OCI-LY1 (cell line): ENCODE measurements around the gene OR9Q1.

Experiments
- H2AFZ ChIP-seq: fragments of 200-600 bp; sonication (generic), shearing (Covaris generic); 2 replicates; pipeline ENCODE4 v1.6.0; 2014; ENCODE audit warnings: antibody characterized with exemption, mild to moderate bottlenecking, low read length
- H3F3A ChIP-seq: fragments of 200-600 bp; sonication (generic), shearing (Covaris generic); 2 replicates; pipeline ENCODE4 v1.6.0; 2014; ENCODE audit warnings: mild to moderate bottlenecking, antibody characterized with exemption, low read length, moderate library complexity; ENCODE audit not compliant: insufficient read depth
- H3K27ac ChIP-seq: fragments of 200-600 bp; sonication (generic); 2 replicates; pipeline ENCODE4 v1.5.1; 2014; ENCODE audit warnings: low read length, mixed run types, mild to moderate bottlenecking, low read depth; ENCODE audit not compliant: poor library complexity, severe bottlenecking
- H3K27me3 ChIP-seq: fragments of 200-600 bp; sonication (generic); 2 replicates; pipeline ENCODE4 v1.6.0; 2014; ENCODE audit warnings: antibody characterized with exemption, mild to moderate bottlenecking, low read length, moderate library complexity; ENCODE audit not compliant: insufficient read depth
- H3K36me3 ChIP-seq: fragments of 200-600 bp; sonication (generic); 2 replicates; pipeline ENCODE4 v1.6.1; 2014; ENCODE audit warnings: mild to moderate bottlenecking, antibody characterized with exemption, low read length, moderate library complexity, mixed read lengths; ENCODE audit not compliant: insufficient read depth
- H3K4me1 ChIP-seq: fragments of 200-600 bp; sonication (generic); 2 replicates; pipeline ENCODE4 v1.5.1; 2014; ENCODE audit warnings: mild to moderate bottlenecking, low read length, moderate library complexity; ENCODE audit not compliant: insufficient read depth, severe bottlenecking
- H3K4me2 ChIP-seq: fragments of 200-600 bp; sonication (generic), shearing (Covaris generic); 2 replicates; pipeline ENCODE4 v1.6.1; 2014; ENCODE audit warnings: low read length
- H3K4me3 ChIP-seq: fragments of 200-600 bp; sonication (generic); 2 replicates; pipeline ENCODE4 v1.5.1; 2014; ENCODE audit warnings: low read length, low read depth, mild to moderate bottlenecking, mixed read lengths; ENCODE audit not compliant: poor library complexity, severe bottlenecking
- H3K79me2 ChIP-seq: fragments of 200-600 bp; shearing (Covaris generic); 2 replicates; pipeline ENCODE4 v1.6.1; 2016; ENCODE audit warnings: mixed run types, low read length, mixed read lengths; ENCODE audit not compliant: insufficient read depth
- H3K9ac ChIP-seq: fragments of 200-600 bp; sonication (generic), shearing (Covaris generic); 2 replicates; pipeline ENCODE4 v1.6.1; 2014; ENCODE audit warnings: mild to moderate bottlenecking, low read length, mixed read lengths
- H3K9me2 ChIP-seq: fragments of 200-600 bp; sonication (generic), shearing (Covaris generic); 2 replicates; pipeline ENCODE4 v1.6.1; 2014; ENCODE audit warnings: low read depth, mild to moderate bottlenecking, low read length, mixed read lengths
- H3K9me3 ChIP-seq: fragments of 200-600 bp; shearing (Covaris generic); 2 replicates; pipeline ENCODE4 v1.6.1; 2014; ENCODE audit warnings: low read length, mixed read lengths
- H4K20me1 ChIP-seq: fragments of 200-600 bp; sonication (generic), shearing (Covaris generic); 2 replicates; pipeline ENCODE4 v1.6.0; 2016; ENCODE audit warnings: mild to moderate bottlenecking, low read length; ENCODE audit not compliant: insufficient read depth
- EZH2 ChIP-seq: fragments of 200-600 bp; sonication (generic), shearing (Covaris generic); IDR thresholded peaks from 2 replicates; pipeline ENCODE4 v1.8.0; 2017; ENCODE audit warnings: borderline replicate concordance, mixed run types, mild to moderate bottlenecking, antibody characterized with exemption, low read length, moderate library complexity, mixed read lengths
- TF ChIP-seq, protein P1 (sequence below): fragments of 200-600 bp; sonication (generic), shearing (Covaris generic); IDR thresholded peaks from 2 replicates; pipeline ENCODE4 v1.5.1; 2017; ENCODE audit warnings: mild to moderate bottlenecking, antibody characterized with exemption, low read length, moderate library complexity, mixed read lengths

OR9Q1 gene

DNA sequence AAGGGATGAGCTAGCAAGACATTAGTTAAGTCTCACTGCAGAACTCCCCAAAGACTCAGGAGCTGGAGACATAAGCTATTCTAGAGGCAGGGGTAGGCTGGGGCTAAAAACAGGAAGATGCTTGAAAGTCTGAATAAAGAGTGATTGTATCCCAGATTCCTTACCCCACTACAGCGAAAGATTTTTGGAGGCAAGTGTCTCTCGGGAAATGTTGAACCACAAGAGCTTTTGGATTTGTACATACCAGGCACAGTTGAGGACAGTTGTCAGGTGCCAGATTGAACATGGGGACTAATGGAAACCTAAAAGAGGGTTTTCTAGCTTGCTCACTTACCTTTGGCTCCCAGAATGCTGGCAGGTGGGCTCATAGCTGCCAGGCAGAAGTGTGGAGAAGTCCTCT lies 43.5 kb upstream of the OR9Q1 start:
- Histone ChIP-seq H3K9me2 (no peaks in the 10 kb centered on the region), H3K9ac (no peak overlapping the region), H3K9me3 (no peaks in the 10 kb centered on the region), H3K79me2 (no peaks in the 10 kb centered on the region), H3K27me3 (no peaks in the 10 kb centered on the region), H3K36me3 (no peaks in the 10 kb centered on the region), H3F3A (no peaks in the 10 kb centered on the region), H3K4me1 (no peaks in the 10 kb centered on the region), H3K4me3 (no peak overlapping the region), H3K27ac (no peak overlapping the region), H4K20me1 (no peaks in the 10 kb centered on the region), H2AFZ (no peak overlapping the region), H3K4me2 (no peak overlapping the region)
- TF ChIP-seq EZH2 = no peak
- TF ChIP-seq, protein P1, sequence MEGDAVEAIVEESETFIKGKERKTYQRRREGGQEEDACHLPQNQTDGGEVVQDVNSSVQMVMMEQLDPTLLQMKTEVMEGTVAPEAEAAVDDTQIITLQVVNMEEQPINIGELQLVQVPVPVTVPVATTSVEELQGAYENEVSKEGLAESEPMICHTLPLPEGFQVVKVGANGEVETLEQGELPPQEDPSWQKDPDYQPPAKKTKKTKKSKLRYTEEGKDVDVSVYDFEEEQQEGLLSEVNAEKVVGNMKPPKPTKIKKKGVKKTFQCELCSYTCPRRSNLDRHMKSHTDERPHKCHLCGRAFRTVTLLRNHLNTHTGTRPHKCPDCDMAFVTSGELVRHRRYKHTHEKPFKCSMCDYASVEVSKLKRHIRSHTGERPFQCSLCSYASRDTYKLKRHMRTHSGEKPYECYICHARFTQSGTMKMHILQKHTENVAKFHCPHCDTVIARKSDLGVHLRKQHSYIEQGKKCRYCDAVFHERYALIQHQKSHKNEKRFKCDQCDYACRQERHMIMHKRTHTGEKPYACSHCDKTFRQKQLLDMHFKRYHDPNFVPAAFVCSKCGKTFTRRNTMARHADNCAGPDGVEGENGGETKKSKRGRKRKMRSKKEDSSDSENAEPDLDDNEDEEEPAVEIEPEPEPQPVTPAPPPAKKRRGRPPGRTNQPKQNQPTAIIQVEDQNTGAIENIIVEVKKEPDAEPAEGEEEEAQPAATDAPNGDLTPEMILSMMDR = no peak

- Histone ChIP-seq H3F3A (no peaks in the 10 kb centered on the region), H4K20me1 (no peaks in the 10 kb centered on the region), H3K4me2 (no peak overlapping the region), H3K27ac (no peak overlapping the region), H3K9me2 (no peaks in the 10 kb centered on the region), H3K9ac (no peak overlapping the region), H3K4me3 (no peak overlapping the region), H3K4me1 (no peaks in the 10 kb centered on the region), H3K9me3 (no peaks in the 10 kb centered on the region), H3K79me2 (no peaks in the 10 kb centered on the region), H3K27me3 (no peaks in the 10 kb centered on the region), H3K36me3 (no peaks in the 10 kb centered on the region), H2AFZ (no peak overlapping the region)
- TF ChIP-seq, protein P1 = no peak
- TF ChIP-seq EZH2 = no peak
Observed at GRCh38 chr11:57981536-57981935, 42.1 kb upstream of the OR9Q1 start.

- H3K36me3 ChIP-seq = no peaks in the 10 kb centered on the region
- no peaks in the 10 kb centered on the region for H3K79me2 ChIP-seq
- no peak overlapping the region for H2AFZ ChIP-seq
- H3K4me1 ChIP-seq = no peaks in the 10 kb centered on the region
- TF ChIP-seq, protein P1 = no peak
- TF ChIP-seq EZH2 = no peak
- H3K9ac ChIP-seq = no peak overlapping the region
- no peaks in the 10 kb centered on the region for H3K27me3 ChIP-seq
- no peak overlapping the region for H3K27ac ChIP-seq
- H3K4me3 ChIP-seq = no peak overlapping the region
- H4K20me1 ChIP-seq = no peaks in the 10 kb centered on the region
- no peaks in the 10 kb centered on the region for H3F3A ChIP-seq
- H3K9me3 ChIP-seq = no peaks in the 10 kb centered on the region
- H3K9me2 ChIP-seq = no peaks in the 10 kb centered on the region
- H3K4me2 ChIP-seq = no peak overlapping the region
Observed at GRCh38 chr11:57982776-57983175, 40.9 kb upstream of the OR9Q1 start.
